Activated CD4-positive, alpha-beta T cell treated with anti-CD3 and anti-CD28 coated beads, Interleukin-2, amount 50 U/mL, for 48 hours (primary cell): ENCODE data around the gene TDRD12.
A peak's percentile ranks its signal among the peaks of the same experiment; 100 is the strongest.
"Not testable (repeated sequence)": the region's sequence is repeated elsewhere in the genome, so short reads cannot be mapped to it uniquely, and the experiment has no call there.

ENCODE experiments used
- DNase-seq, 2 experiments: peaks; one replicate each; pipeline ENCODE4 v3.0.0-alpha.2; 2020

TDRD12 gene

GRCh38 chr19:32692727-32693061 lies 26.9 kb upstream of the TDRD12 start:
- DNase-seq, result peak; percentile 21 to 23

- DNase-seq, result peak; percentile 45 to 61
These were observed 26.1 kb upstream of the TDRD12 start for GRCh38 chr19:32693151-32694108.

- not testable (repeated sequence) for DNase-seq
These were observed 25.3 kb upstream of the TDRD12 start for GRCh38 chr19:32694316-32694715.

- DNase-seq, result not testable (repeated sequence)
These were observed 24.7 kb upstream of the TDRD12 start for GRCh38 chr19:32694851-32695250.

- not testable (repeated sequence) for DNase-seq
These were observed 24.1 kb upstream of the TDRD12 start for GRCh38 chr19:32695506-32695905.

GRCh38 chr19:32696771-32697170 lies 22.8 kb upstream of the TDRD12 start:
- DNase-seq, result not testable (repeated sequence)

- DNase-seq, result not testable (repeated sequence)
These were observed 19.4 kb upstream of the TDRD12 start for GRCh38 chr19:32700129-32700528.

GRCh38 chr19:32702010-32702409 lies 17.6 kb upstream of the TDRD12 start:
- no peak for DNase-seq

- not testable (repeated sequence) for DNase-seq
These were observed 15.6 kb upstream of the TDRD12 start for GRCh38 chr19:32704006-32704405.

- peak in 1 of 2 experiments; percentile 32 for DNase-seq
These were observed 11.1 kb upstream of the TDRD12 start for GRCh38 chr19:32708457-32708856.

- no peak for DNase-seq
These were observed 10.5 kb upstream of the TDRD12 start for GRCh38 chr19:32709032-32709431.

- DNase-seq, result no peak
These were observed 7.8 kb upstream of the TDRD12 start for GRCh38 chr19:32711747-32712146.

- DNase-seq, result not testable (repeated sequence)
These were observed 3.4 kb upstream of the TDRD12 start for GRCh38 chr19:32716203-32716602.

- no peak for DNase-seq
These were observed 2.1 kb upstream of the TDRD12 start for GRCh38 chr19:32717496-32717895.

GRCh38 chr19:32718286-32718685 lies 1.3 kb upstream of the TDRD12 start:
- DNase-seq, result no peak

- no peak for DNase-seq
These were observed 809 bp downstream of the TDRD12 start for GRCh38 chr19:32720216-32720935.

- no peak for DNase-seq
These were observed 1.3 kb downstream of the TDRD12 start for GRCh38 chr19:32720936-32721250.

GRCh38 chr19:32735936-32736335 lies 16.4 kb downstream of the TDRD12 start:
- no peak for DNase-seq

- no peak for DNase-seq
These were observed 23.5 kb downstream of the TDRD12 start for GRCh38 chr19:32743021-32743420.

GRCh38 chr19:32743447-32743846 lies 23.9 kb downstream of the TDRD12 start:
- DNase-seq, result no peak

- DNase-seq, result no peak
These were observed 25.2 kb downstream of the TDRD12 start for GRCh38 chr19:32744555-32745325.

GRCh38 chr19:32745594-32746251 lies 26.2 kb downstream of the TDRD12 start:
- DNase-seq, result not testable (repeated sequence)
